Frontal cortex (tissue), 4 donors: ENCODE data around the gene RNFT1. TPM values are rescaled to one million over a fixed set of nuclear protein-coding genes. Genes with fewer than 3 reads are reported as not detected.
"Not testable (repeated sequence)": the region's sequence is repeated elsewhere in the genome, so short reads cannot be mapped to it uniquely, and the experiment has no call there.

Experiments used
- DNase-seq, 2 donors: peaks; one replicate each; pipeline ENCODE4 v3.0.0; 2012; ENCODE audit warnings: low spot score in 2 of 2
- FAIRE-seq: peaks from 2 replicates; lab custom pipeline; 2012; peaks lifted over from hg19 to GRCh38; lab: Jason Lieb, UNC
- small RNA-seq: library from RNA; depleted of rRNA; stranded (forward); fragments of <200 nt; gene quantifications from one replicate; pipeline ENCODE3, GENCODE V24; 2014
- total RNA-seq: library from RNA; depleted of rRNA; stranded (reverse); fragments of >200 nt; gene quantifications from one replicate; pipeline ENCODE4 v1.2.3, GENCODE V29; 2014
- donor health status: control.
- donor health status: control.
- donor health status: control.

Gene RNFT1
- total RNA-seq, 1 donor from 2014 or later, result 15.5 TPM

DNA sequence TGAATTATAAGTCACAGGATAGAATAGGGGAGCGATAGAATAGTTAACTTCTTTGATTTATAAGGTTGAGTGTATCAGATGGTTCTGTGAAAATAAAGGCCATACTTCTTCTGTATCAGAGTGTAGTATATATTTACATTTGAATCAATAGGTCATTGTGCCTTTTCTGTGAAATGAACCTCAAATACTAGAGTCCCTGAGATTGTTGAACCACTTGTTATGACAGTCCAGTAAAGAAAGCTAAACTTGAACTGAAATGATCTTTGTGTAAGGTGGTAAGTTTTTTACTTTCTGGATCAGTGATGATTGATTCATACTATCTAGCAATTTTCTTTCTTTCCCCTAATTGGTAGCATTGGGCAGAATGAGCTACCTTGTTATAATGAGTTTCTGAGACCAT lies 31.2 kb downstream of the RNFT1 start:
- DNase-seq, FAIRE-seq: not testable (repeated sequence)

- not testable (repeated sequence) for FAIRE-seq, DNase-seq
Measured at GRCh38 chr17:59930768-59931167, 33.8 kb downstream of the RNFT1 start.

GRCh38 chr17:59930121-59930520 lies 34.4 kb downstream of the RNFT1 start:
- not testable (repeated sequence) for FAIRE-seq

GRCh38 chr17:59920637-59921036 lies 43.9 kb downstream of the RNFT1 start:
- not testable (repeated sequence) for DNase-seq, FAIRE-seq

More at GRCh38 chr17:59930121-59930520, 34.4 kb downstream of the RNFT1 start:
- DNase-seq, result not testable (repeated sequence)

DNA sequence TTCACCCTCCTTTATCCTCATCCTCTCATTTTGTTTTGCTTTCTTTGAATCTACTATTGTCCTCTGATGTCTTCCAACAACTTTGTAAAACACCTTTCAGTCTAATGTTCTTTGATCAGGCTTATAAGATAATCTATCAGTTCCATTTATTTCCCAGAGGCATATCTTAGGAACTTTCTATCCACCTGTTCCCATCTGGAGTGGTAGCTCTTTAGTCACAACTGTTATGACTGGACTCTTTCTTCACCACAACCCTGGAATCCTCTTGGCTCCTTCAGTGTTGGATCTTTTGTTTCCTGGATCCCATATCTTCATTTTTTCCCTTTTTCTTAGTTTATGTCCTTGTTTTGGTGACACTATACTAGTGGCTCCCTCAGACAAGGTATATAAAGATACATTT lies 48.1 kb downstream of the RNFT1 start:
- no peak for FAIRE-seq
- DNase-seq, result no peak

GRCh38 chr17:59914274-59914854 lies 50.2 kb downstream of the RNFT1 start:
- DNase-seq (peak in 1 of 2 donors; percentile 48), FAIRE-seq (peak; percentile 84)

DNA sequence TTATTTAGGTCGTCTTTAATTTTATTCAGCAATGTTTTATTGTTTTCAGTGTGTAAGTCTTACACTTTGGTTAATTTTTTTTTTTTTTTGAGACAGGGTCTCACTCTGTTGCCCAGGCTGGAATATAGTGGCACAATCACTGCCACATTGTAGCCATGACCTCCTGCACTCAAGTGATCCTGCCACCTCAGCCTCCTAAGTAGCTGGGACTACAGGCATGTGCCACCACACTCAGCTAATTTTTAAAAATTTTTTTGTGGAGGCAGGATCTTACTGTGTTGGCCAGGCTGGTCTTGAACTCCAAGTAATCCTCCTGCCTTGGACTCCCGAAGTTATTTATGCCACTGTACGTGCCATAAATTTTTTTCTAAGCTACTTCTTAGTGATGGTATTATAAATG lies 57.1 kb downstream of the RNFT1 start:
- FAIRE-seq, result no peak
- DNase-seq, result no peak

GRCh38 chr17:59903455-59903854 lies 61.1 kb downstream of the RNFT1 start:
- no peak for FAIRE-seq
- no peak for DNase-seq

Small RNAs within 50 kb of the gene (small RNA-seq; reads per million reads assigned to genes)
- not detected for gene RPS29P21

Other genes with a start within 250 kb of the RNFT1 start
- gene TUBD1, start 71.8 kb downstream of the RNFT1 start, total RNA-seq, result 11.0 TPM
- 36.3 TPM for gene RPS6KB1, start 71.6 kb downstream of the RNFT1 start, total RNA-seq
- 13.5 TPM for gene HEATR6, start 114.2 kb upstream of the RNFT1 start, total RNA-seq
- 0.41 TPM for gene CA4, start 185.2 kb upstream of the RNFT1 start, total RNA-seq